ENCODE results near the gene GPR32.

GPR32 gene

DNA sequence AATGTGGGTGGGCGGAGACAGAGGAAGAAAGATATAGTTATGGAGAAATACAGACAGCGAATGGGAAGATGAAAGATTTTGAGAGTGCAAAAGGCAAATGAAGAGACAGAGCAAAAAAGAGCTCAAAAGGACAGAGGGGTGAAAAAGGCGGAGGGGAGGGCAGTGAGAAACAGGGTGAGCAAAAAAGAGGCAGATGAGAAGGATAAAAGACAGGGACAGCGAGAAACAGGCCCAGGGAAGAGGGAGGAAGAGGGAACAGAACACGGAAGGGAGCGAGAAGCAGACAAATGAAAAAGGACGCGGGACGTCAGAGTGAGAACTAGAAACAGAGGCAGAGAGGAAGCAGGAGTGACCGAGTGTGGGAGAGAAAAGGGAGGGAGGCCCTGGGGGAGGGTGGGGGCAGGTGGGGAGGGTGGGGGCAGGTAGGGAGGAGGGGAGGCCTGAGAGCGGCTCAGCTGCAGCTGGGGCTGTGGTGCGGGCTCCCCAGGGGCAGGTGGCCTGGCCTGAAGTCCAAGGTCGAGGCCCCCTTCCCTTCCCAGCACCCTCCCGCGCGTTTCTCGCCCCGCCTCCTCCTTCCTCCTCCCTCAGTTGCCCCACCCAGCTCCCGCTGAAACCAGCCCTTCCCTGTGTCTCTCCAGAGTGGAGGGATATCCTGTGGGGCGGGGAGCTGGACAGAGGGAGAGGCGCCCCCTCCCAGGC, 50.4 kb downstream of the GPR32 start:
- POLR2A ChIA-PET, result interaction anchor here (1.1 to 1.9 kb wide), 4 partner anchors 16 to 20 kb away, joined by 3 to 7 read pairs (median 4); no protein-coding TSS in a partner anchor

DNA sequence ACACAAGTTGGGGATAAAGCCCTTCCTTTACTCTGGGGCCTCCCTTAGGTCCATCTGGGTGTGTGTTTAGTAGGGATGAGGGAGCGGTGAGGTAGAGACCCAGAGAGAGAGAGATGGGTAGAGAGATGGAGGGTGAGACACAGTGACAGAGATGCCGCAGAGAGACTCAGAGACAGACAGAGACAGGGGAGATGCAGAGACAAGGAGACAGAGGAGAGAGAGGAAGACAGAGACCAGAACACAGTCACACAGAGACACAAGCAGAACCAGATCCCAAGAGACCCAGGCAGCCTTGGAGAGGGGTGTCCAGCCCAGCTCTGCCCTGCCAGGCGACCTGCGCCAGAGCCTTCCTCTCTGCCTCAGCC, 51.0 kb downstream of the GPR32 start:
- no peaks in the 10 kb centered on the region for H3K4me1 ChIP-seq (ENCODE audit: control insufficient read depth, insufficient read depth, low read length)
- ChIA-PET POLR2A (interaction anchor here (1.3 to 1.9 kb wide), 2 partner anchors 16 to 18 kb away, joined by 5 to 7 read pairs; no protein-coding TSS in a partner anchor), CTCF (interaction anchor here (1.8 kb wide), 1 partner anchor 101 kb away, joined by 4 read pairs; no protein-coding TSS in a partner anchor)
- no peaks in the 10 kb centered on the region for H3K9me3 ChIP-seq (ENCODE audit: control insufficient read depth, insufficient read depth, low read depth, low read length)
- no peak overlapping the region for H3K27ac ChIP-seq (ENCODE audit: extremely low read depth, low read depth, low read length)
- no peak for TF ChIP-seq SP2 (tag by site-specific recombination; IDR thresholded peaks at IDR 0.05)
- TF ChIP-seq MYNN (tag by site-specific recombination; IDR thresholded peaks at IDR 0.05; ENCODE audit: borderline replicate concordance), result no peak
- TF ChIP-seq ZNF558 (tag by site-specific recombination; IDR thresholded peaks at IDR 0.05), result no peak
- TF ChIP-seq KLF8 (tag by site-specific recombination; IDR thresholded peaks at IDR 0.05), result no peak
- TF ChIP-seq, protein P1, sequence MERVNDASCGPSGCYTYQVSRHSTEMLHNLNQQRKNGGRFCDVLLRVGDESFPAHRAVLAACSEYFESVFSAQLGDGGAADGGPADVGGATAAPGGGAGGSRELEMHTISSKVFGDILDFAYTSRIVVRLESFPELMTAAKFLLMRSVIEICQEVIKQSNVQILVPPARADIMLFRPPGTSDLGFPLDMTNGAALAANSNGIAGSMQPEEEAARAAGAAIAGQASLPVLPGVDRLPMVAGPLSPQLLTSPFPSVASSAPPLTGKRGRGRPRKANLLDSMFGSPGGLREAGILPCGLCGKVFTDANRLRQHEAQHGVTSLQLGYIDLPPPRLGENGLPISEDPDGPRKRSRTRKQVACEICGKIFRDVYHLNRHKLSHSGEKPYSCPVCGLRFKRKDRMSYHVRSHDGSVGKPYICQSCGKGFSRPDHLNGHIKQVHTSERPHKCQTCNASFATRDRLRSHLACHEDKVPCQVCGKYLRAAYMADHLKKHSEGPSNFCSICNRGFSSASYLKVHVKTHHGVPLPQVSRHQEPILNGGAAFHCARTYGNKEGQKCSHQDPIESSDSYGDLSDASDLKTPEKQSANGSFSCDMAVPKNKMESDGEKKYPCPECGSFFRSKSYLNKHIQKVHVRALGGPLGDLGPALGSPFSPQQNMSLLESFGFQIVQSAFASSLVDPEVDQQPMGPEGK (tag by site-specific recombination; IDR thresholded peaks at IDR 0.05), result peak; percentile 13; the same call in 1 of the 2 replicates
- H3K4me3 ChIP-seq (ENCODE audit: low read depth, low read length), result no peak overlapping the region
- H3K36me3 ChIP-seq (ENCODE audit: control insufficient read depth in 2 of 2, insufficient read depth in 1 of 2, low read length in 2 of 2), result no peaks in the 10 kb centered on the region

More for the DNA sequence above, 50.4 kb downstream of the GPR32 start:
- Histone ChIP-seq H3K4me1 (ENCODE audit: control insufficient read depth, insufficient read depth, low read length) (no peaks in the 10 kb centered on the region), H3K9me3 (ENCODE audit: control insufficient read depth, insufficient read depth, low read depth, low read length) (no peaks in the 10 kb centered on the region), H3K4me3 (ENCODE audit: low read depth, low read length) (no peak overlapping the region), H3K27ac (ENCODE audit: extremely low read depth, low read depth, low read length) (no peak overlapping the region), H3K36me3 (ENCODE audit: control insufficient read depth in 2 of 2, insufficient read depth in 1 of 2, low read length in 2 of 2) (no peaks in the 10 kb centered on the region)
- CTCF ChIA-PET, result interaction anchor here (1.0 to 1.4 kb wide), 2 partner anchors 9 to 101 kb away, joined by 3 to 5 read pairs; no protein-coding TSS in a partner anchor
- TF ChIP-seq, protein P2, sequence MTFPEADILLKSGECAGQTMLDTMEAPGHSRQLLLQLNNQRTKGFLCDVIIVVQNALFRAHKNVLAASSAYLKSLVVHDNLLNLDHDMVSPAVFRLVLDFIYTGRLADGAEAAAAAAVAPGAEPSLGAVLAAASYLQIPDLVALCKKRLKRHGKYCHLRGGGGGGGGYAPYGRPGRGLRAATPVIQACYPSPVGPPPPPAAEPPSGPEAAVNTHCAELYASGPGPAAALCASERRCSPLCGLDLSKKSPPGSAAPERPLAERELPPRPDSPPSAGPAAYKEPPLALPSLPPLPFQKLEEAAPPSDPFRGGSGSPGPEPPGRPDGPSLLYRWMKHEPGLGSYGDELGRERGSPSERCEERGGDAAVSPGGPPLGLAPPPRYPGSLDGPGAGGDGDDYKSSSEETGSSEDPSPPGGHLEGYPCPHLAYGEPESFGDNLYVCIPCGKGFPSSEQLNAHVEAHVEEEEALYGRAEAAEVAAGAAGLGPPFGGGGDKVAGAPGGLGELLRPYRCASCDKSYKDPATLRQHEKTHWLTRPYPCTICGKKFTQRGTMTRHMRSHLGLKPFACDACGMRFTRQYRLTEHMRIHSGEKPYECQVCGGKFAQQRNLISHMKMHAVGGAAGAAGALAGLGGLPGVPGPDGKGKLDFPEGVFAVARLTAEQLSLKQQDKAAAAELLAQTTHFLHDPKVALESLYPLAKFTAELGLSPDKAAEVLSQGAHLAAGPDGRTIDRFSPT (tag by site-specific recombination; IDR thresholded peaks at IDR 0.05), result no peak
- TF ChIP-seq ZBTB1 (tag by site-specific recombination; IDR thresholded peaks at IDR 0.05) (no peak), KLF8 (tag by site-specific recombination; IDR thresholded peaks at IDR 0.05) (0 out of 2 replicates have a peak, but pooled peaks have one; percentile 17), ZNF335 (tag by site-specific recombination; conservative IDR thresholded peaks at IDR 0.05) (0 out of 2 replicates have a peak, but pooled peaks have one; percentile 21), ZNF366 (tag by site-specific recombination; conservative IDR thresholded peaks at IDR 0.05) (peak; percentile 71), MZF1 (tag by site-specific recombination; IDR thresholded peaks at IDR 0.05; ENCODE audit: borderline replicate concordance) (no peak), SP3 (tag by site-specific recombination; IDR thresholded peaks at IDR 0.05) (peak; percentile 50; the same call in 1 of the 2 replicates), MYNN (tag by site-specific recombination; IDR thresholded peaks at IDR 0.05; ENCODE audit: borderline replicate concordance) (no peak), ZNF416 (tag by site-specific recombination; IDR thresholded peaks at IDR 0.05) (no peak), SP2 (tag by site-specific recombination; IDR thresholded peaks at IDR 0.05) (peak; percentile 44), REPIN1 (tag by site-specific recombination; IDR thresholded peaks at IDR 0.05; ENCODE audit: low read depth) (no peak), ZNF830 (tag by site-specific recombination; IDR thresholded peaks at IDR 0.05; ENCODE audit: low read depth) (no peak), KLF1 (tag by site-specific recombination; IDR thresholded peaks at IDR 0.05) (peak; percentile 87)
- TF ChIP-seq, protein P1 (tag by site-specific recombination; IDR thresholded peaks at IDR 0.05), result 0 out of 2 replicates have a peak, but pooled peaks have one; percentile 26
- TF ChIP-seq, protein P3, sequence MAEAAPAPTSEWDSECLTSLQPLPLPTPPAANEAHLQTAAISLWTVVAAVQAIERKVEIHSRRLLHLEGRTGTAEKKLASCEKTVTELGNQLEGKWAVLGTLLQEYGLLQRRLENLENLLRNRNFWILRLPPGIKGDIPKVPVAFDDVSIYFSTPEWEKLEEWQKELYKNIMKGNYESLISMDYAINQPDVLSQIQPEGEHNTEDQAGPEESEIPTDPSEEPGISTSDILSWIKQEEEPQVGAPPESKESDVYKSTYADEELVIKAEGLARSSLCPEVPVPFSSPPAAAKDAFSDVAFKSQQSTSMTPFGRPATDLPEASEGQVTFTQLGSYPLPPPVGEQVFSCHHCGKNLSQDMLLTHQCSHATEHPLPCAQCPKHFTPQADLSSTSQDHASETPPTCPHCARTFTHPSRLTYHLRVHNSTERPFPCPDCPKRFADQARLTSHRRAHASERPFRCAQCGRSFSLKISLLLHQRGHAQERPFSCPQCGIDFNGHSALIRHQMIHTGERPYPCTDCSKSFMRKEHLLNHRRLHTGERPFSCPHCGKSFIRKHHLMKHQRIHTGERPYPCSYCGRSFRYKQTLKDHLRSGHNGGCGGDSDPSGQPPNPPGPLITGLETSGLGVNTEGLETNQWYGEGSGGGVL (tag by site-specific recombination; IDR thresholded peaks at IDR 0.05), result 0 out of 2 replicates have a peak, but pooled peaks have one; percentile 20
